ENCODE data around the gene SMCO2. TPM values are rescaled to one million over a fixed set of nuclear protein-coding genes. Genes with fewer than 3 reads are reported as not detected.

The SMCO2 gene
- polyA plus RNA-seq, 1 donor from 2014 or later, result not detected

DNA sequence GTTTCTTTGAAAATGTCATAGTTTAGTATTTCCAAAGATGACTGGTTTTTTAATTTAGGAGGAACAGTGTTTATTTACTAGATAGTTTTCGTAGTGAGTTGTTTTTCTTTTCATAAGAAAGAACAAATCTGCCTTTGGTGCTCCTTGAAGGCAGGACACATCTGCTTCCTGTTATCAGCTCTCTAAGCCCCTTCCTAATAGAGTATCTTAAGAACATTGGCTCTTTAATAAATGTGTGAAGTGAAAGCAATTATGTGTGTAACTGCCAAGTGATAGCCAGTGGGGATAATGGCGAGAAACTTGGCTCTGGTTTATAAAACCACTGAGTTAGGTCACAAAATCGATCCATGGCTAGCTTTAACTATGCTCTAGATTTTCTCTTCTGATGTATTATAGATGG is 54.0 kb downstream of the SMCO2 start:
- H3K9me3 Mint-ChIP-seq, result no peaks in the 10 kb centered on the region
- no peak overlapping the region for H3K27ac Mint-ChIP-seq
- no peak overlapping the region for H3K4me3 Mint-ChIP-seq
- H3K27me3 Mint-ChIP-seq, result peaks cover 3% of the 10 kb centered on the region
- H3K4me1 Mint-ChIP-seq, result no peaks in the 10 kb centered on the region
- H3K36me3 Mint-ChIP-seq, result no peaks in the 10 kb centered on the region

DNA sequence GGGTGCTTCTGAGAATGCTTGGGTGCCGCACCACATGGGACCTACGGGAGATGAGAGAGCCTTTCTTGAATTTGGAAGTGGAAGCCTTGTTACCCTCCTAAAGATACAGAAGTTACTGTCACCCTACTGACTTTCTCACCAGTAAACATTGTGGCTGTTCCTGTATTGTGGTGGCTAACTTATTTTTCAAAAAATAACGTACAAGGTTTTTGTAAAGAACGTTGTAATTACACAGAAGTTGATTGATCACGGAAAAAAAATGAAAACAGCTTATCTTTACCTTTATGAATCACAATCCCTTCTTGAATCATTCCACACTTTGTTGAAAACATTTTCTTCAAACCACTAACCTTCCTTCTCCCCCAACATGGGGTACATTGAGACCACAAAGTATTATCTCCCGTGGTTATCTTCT is 55.5 kb downstream of the SMCO2 start:
- Mint-ChIP-seq H3K4me3 (no peak overlapping the region), H3K36me3 (no peaks in the 10 kb centered on the region), H3K27me3 (peaks cover 8% of the 10 kb centered on the region), H3K9me3 (peaks cover 0 to 7% (median 3%) of the 10 kb centered on the region in 3 donors), H3K4me1 (no peaks in the 10 kb centered on the region), H3K27ac (no peak overlapping the region)

DNA sequence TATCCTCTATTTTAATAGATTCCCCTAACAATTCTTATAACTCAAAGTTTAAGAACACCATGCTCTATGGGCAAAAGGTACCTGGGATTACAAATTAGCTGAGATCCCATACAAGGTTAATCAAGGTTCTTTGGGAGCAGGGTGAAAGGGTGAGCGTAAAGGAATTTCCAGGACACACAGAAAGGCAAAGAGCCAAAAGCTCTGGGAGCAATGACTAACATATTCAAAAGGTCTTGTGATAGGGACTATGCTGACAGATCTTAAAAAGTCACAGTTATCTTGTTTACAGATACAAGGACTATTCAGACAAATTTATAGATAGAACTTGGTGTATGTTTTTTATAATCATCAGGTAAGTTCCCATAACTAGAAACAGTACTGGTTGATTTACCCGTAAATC is 58.0 kb downstream of the SMCO2 start:
- no peaks in the 10 kb centered on the region for H3K4me1 Mint-ChIP-seq
- H3K4me3 Mint-ChIP-seq, result no peak overlapping the region
- H3K27me3 Mint-ChIP-seq, result peaks cover 5% of the 10 kb centered on the region
- H3K36me3 Mint-ChIP-seq, result no peaks in the 10 kb centered on the region
- peaks cover 0 to 7% (median 3%) of the 10 kb centered on the region in 3 donors for H3K9me3 Mint-ChIP-seq
- H3K27ac Mint-ChIP-seq, result no peak overlapping the region

DNA sequence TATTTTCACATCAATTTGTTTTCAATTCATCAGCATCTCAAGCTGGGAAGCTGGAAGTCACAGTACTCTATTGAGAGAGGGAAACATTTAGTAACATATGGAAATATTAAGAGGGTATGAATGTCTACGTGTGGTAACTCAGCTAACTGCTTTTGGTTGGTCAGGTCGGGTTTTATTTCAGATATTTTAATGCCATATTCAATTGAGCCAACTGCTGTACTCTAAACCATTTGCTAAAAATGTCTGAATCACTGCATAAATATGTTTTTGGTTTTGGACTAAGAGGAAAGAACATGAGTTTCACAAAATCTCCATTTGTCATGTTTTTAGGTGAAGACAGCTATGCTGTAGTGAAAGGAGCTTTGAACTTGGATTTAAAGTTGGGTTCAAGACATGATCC is 58.6 kb downstream of the SMCO2 start:
- Mint-ChIP-seq H3K27ac (no peak overlapping the region), H3K4me1 (no peaks in the 10 kb centered on the region), H3K4me3 (no peak overlapping the region), H3K36me3 (no peaks in the 10 kb centered on the region), H3K9me3 (peaks cover 0 to 7% (median 3%) of the 10 kb centered on the region in 3 donors), H3K27me3 (peaks cover 5% of the 10 kb centered on the region)

DNA sequence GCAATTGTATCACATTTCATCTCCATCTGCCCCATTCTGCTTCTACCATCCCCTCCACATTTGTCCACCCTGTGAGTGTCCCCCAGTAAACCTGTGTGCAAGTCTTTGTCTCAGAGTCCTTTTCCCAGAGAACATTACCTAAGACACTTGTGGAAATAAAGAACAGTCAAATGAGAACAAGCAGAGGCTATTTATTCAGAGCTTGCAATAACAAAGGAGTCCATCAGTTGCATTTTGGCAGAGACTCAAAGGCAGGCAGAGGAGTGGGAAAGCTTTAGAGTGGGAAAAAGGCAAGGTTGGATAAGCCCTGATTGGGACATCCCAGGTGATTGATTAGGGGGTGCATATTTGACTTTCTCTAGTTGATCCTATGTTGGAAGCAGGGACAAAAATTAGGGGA is 59.2 kb downstream of the SMCO2 start:
- no peaks in the 10 kb centered on the region for H3K4me1 Mint-ChIP-seq
- no peaks in the 10 kb centered on the region for H3K36me3 Mint-ChIP-seq
- no peak overlapping the region for H3K4me3 Mint-ChIP-seq
- H3K9me3 Mint-ChIP-seq, result peaks cover 0 to 7% (median 3%) of the 10 kb centered on the region in 3 donors
- H3K27ac Mint-ChIP-seq, result no peak overlapping the region
- peaks cover 5% of the 10 kb centered on the region for H3K27me3 Mint-ChIP-seq

DNA sequence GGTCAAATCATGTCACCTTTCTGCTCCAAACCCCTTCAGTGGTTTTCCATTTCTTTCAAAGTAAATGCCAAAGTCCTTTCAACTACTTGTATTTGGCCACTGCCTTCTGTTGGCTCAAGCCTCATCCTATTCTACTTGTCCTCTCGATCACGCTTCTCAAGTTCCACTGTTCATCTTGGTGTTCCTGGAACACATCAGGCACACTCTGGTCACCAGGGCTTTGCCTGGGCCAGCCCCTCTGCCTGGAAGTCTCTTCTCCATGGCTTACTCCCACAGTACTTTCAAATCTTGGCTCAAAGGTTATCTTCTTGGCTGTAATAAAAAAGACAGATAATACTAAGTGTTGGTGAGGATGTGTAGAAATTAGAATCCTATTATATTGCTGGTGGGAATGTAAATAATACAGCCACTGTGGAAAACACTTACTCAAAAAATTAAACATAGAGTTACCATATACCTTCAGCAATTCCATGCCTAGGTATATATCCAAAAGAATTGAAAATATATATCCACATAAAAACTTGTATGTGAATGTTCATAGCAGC is 60.2 kb downstream of the SMCO2 start:
- H3K9me3 Mint-ChIP-seq, result peaks cover 0 to 7% (median 3%) of the 10 kb centered on the region in 3 donors
- no peaks in the 10 kb centered on the region for H3K4me1 Mint-ChIP-seq
- peaks cover 8% of the 10 kb centered on the region for H3K27me3 Mint-ChIP-seq
- H3K27ac Mint-ChIP-seq, result no peak overlapping the region
- no peak overlapping the region for H3K4me3 Mint-ChIP-seq
- H3K36me3 Mint-ChIP-seq, result no peaks in the 10 kb centered on the region

DNA sequence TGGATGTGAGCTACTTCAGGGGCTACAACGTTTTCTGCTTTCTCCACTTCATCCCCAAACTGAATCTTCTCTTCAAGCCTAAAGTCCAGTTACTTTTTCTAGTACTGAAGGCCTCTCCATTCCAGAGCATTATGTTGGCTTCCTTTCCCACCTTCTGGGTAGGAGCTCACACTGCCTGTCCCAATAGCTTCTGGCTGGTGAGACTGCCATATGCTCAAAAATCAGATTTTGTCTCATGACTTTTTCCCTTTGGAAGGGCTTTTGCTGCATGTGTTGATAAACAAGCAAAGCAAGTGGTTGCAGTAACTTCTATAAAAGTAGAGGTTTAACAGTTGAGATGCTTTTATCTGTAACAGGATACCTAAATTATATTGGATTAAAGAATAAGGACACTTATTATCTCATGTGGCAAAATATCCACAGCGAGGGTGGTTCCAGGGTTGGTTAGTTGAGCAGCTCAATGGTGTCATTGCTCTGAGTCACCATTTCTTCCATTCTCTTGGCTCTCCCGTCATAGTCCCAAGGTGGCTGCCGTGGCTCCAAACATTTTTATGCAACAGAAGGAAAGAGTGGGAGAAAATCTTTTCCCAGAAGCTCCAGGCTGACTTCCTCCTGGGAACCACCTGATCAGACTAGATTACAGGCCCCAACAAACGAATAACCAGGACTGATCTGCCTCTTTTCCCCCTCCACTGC is 62.3 kb downstream of the SMCO2 start:
- Mint-ChIP-seq H3K9me3 (peaks cover 0 to 7% (median 3%) of the 10 kb centered on the region in 3 donors), H3K27me3 (peaks cover 8% of the 10 kb centered on the region), H3K4me1 (no peaks in the 10 kb centered on the region), H3K36me3 (no peaks in the 10 kb centered on the region), H3K4me3 (no peak overlapping the region), H3K27ac (no peak overlapping the region)

DNA sequence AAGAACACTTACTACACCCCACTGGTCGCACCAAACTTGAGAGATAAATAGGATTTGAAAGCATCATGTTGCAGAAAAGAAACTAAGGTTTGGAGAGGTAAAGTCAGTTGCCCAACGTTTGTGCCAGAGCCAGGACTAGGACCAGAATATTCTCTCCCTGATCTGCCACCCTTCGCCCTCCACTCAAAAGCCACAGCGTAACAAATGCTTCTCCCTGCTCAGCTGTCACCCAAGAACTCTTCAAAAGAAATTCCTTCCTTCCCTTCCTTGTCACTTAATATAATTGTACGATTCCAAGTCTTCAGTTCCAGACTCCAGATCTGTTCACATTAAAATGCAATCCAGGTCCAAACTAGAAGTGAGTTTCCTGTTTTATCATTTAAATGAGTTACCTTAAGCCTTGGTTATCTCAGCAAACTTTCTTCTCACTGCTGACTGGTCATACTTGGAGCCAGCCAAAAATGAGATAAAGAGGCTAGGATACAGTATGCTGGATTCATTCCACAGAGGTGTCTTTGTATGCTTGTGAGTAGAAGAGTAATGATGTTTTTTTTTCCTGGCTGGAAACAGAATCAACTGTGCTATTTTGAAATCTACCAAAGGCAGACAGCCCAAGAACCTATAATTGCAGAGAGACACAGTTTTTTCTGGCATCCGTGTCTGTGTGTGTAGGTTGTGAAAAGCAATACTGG is 64.6 kb downstream of the SMCO2 start:
- no peaks in the 10 kb centered on the region for H3K4me1 Mint-ChIP-seq
- no peak overlapping the region for H3K27ac Mint-ChIP-seq
- peaks cover 8% of the 10 kb centered on the region for H3K27me3 Mint-ChIP-seq
- no peaks in the 10 kb centered on the region for H3K36me3 Mint-ChIP-seq
- peaks cover 0 to 7% (median 3%) of the 10 kb centered on the region in 3 donors for H3K9me3 Mint-ChIP-seq
- no peak overlapping the region for H3K4me3 Mint-ChIP-seq

DNA sequence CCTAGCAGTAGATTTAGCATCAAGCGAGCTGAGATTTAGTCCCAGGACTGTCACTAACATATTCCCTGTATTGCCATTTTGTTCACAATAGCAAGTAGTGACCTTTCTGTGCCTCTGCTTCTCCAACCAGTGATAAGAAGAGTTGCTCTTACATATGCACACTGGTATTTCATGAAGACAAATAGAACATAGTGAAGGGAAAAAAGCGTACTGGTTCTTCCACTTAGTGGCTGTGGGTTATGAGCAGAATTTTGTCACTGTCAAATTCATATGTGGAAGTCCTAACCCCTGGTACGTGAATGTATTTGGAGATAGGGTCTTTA is 65.1 kb downstream of the SMCO2 start:
- Mint-ChIP-seq H3K4me1 (no peaks in the 10 kb centered on the region), H3K27me3 (peaks cover 4% of the 10 kb centered on the region), H3K9me3 (peaks cover 0 to 3% (median 0%) of the 10 kb centered on the region in 3 donors), H3K36me3 (no peaks in the 10 kb centered on the region), H3K27ac (no peak overlapping the region), H3K4me3 (no peak overlapping the region)

DNA sequence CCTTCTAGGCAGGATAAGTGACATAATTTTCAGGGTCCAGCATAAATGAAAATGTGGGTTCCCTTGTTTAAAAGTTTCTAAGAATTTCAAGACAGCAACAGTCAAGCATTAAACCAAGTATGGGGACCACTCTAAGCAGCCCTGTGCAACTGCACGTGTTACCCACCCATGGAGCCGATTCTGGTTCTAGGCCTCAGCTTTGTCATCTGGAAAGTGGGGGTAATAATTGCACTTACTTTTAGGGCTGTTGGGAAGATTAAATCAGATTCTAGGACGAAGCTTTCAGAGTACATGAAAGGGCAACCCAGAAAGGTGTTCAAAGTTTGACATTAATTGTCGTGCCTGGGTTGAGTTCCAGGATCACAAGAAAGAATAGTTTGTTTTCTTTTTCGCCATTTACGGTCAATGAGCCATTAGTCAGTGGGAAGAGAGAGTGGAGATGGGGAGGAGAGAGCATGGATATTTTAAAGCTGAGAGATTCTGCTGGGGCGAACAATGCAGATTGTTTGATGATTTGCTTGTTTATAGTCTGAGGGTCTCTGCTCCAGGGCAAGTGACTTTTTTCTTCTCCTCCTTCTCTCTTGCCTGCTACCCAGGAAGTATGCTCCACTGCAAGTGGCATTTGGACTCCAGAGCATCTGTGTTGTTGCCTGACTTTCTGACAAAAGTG is 66.8 kb downstream of the SMCO2 start:
- H3K9me3 Mint-ChIP-seq, result no peaks in the 10 kb centered on the region
- no peaks in the 10 kb centered on the region for H3K4me1 Mint-ChIP-seq
- no peak overlapping the region for H3K4me3 Mint-ChIP-seq
- H3K36me3 Mint-ChIP-seq, result no peaks in the 10 kb centered on the region
- H3K27me3 Mint-ChIP-seq, result peaks cover 11% of the 10 kb centered on the region
- no peak overlapping the region for H3K27ac Mint-ChIP-seq

DNA sequence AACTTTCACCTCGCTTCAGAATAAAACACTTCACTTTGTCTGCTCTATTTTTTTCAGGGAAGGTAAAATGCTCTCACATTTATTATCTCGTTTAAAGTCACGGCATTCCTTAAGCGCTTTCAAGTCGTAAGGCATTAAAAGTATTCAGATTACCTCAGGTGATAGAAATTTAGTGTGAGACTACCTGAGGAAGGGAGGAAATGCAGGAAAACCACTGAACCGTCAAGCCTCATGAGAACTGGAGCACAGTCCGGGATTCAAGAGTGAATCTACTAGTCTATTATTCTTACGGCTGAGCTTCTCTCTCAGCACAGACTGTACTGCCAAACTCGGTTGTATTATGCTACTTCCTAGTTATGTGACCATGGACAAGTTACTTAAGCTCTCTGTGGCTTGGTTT is 69.1 kb downstream of the SMCO2 start:
- no peak overlapping the region for H3K4me3 Mint-ChIP-seq
- no peaks in the 10 kb centered on the region for H3K36me3 Mint-ChIP-seq
- H3K27ac Mint-ChIP-seq, result no peak overlapping the region
- H3K9me3 Mint-ChIP-seq, result no peaks in the 10 kb centered on the region
- H3K4me1 Mint-ChIP-seq, result no peaks in the 10 kb centered on the region
- H3K27me3 Mint-ChIP-seq, result peaks cover 14% of the 10 kb centered on the region

DNA sequence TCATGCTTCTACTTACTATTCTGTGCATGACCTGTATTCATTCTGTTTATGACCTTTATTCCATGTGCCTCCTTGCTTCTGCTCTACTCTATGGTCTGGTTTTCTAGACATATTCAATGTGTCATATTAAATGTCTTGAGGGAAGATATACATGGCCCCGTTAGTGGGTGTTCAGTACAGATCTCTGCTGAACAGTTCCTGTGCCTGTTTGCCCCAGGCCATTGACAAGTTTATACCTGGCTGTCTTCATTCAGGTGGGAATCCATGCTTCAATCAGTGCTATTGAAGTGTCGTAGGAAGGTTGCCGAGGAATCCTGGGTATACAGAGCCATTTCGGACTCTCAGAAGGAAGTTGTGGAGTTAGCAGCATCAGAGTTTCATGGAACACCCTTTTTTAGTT is 70.1 kb downstream of the SMCO2 start:
- Mint-ChIP-seq H3K27me3 (peaks cover 10% of the 10 kb centered on the region), H3K4me1 (no peaks in the 10 kb centered on the region), H3K4me3 (no peak overlapping the region)

DNA sequence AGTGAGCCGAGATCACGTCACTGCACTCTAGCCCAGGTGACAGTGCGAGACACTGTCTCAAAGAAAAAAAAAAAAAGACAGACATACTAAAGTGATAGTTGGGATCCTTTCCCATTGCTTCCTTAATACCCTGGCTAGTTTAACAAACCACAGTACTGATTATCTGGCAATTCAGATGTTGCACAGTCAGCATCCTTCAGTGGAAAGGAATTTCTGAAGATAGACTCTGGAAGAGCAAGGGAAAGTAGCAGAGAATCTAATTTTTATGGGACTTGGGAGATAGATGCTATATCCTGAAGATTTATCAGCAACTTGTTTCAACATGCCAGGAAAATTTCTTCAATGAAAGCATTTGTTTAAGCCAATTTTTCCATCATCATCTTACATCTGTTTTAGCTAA is 71.0 kb downstream of the SMCO2 start:
- Mint-ChIP-seq H3K36me3 (no peaks in the 10 kb centered on the region), H3K4me1 (peaks cover 0 to under 1% (median 0%) of the 10 kb centered on the region in 3 donors), H3K9me3 (no peaks in the 10 kb centered on the region), H3K27me3 (peaks cover 10% of the 10 kb centered on the region), H3K27ac (no peak overlapping the region), H3K4me3 (no peak overlapping the region)

More for the DNA sequence above, 70.1 kb downstream of the SMCO2 start:
- no peaks in the 10 kb centered on the region for H3K36me3 Mint-ChIP-seq
- no peak overlapping the region for H3K27ac Mint-ChIP-seq
- no peaks in the 10 kb centered on the region for H3K9me3 Mint-ChIP-seq

DNA sequence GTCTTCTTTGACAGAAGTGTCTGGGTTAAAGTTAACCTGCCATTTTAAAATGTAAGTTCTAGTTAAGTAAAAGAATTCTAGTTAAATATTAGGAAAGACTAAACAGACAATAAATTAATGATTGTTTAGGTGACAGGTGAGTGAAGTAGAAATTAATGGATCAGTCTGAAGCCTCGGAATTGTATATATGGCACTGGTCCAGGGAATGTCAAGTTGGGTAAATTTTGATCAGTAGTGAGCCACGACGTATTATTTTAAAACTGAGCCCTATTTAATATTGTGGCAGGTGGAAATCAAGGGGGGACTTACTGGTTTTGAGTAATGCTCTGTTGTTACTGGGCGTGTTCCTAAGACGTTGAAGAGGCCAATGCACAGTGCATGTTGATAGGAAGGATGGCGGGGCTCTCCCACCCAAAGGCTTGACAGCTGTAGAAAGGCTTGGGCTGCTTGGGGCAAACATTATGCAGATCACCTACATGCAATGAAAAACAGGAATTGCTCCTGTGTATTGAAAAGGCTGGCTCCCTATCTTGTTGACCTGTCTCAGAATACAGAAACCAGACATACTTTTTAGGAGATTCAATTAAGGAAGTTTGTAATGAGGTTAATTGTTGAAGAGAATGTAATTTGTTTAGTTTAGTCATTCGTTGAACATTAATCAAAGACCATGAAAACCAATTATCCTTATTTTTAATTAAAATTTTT is 71.6 kb downstream of the SMCO2 start:
- H3K9me3 Mint-ChIP-seq, result no peaks in the 10 kb centered on the region
- no peak overlapping the region for H3K4me3 Mint-ChIP-seq
- peaks cover 0 to 3% (median 1%) of the 10 kb centered on the region in 3 donors for H3K4me1 Mint-ChIP-seq
- no peak overlapping the region for H3K27ac Mint-ChIP-seq
- H3K36me3 Mint-ChIP-seq, result no peaks in the 10 kb centered on the region
- H3K27me3 Mint-ChIP-seq, result peaks cover 10% of the 10 kb centered on the region

DNA sequence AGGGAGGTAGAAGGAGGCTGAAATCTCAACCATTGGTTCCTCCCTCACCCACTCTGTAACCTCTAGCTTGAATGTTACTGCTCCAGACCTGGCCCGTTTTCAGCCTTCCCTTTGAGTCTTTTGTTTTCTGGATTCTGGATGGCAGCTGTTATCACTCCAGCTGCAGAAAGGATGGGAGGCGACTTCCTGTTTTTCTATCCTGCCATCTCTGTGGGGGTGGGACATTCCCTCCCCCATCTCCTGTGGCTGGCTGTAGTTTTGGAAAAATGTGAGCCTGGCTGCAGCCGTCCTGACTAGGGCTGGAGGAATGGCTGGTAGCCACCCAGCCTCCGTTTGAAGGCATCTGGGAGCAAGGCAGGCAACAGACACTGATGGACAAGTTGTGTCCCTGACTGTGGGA is 74.5 kb downstream of the SMCO2 start:
- no peak overlapping the region for H3K27ac Mint-ChIP-seq
- H3K4me3 Mint-ChIP-seq, result peak overlapping the region in 1 of 4 donors; percentile 99
- H3K27me3 Mint-ChIP-seq, result peaks cover 19% of the 10 kb centered on the region
- H3K4me1 Mint-ChIP-seq, result peaks cover 11 to 23% (median 16%) of the 10 kb centered on the region in 3 donors
- H3K36me3 Mint-ChIP-seq, result no peaks in the 10 kb centered on the region
- H3K9me3 Mint-ChIP-seq, result no peaks in the 10 kb centered on the region
